T-helper 9 cell (primary cell): ENCODE measurements around the gene NR6A1.

Source experiments
- DNase-seq: peaks from one replicate; pipeline ENCODE4 v3.0.0-alpha.2; 2020

Gene NR6A1

GRCh38 chr9:124558777-124559470 is 212.2 kb downstream of the NR6A1 start:
- no peak for DNase-seq

DNA sequence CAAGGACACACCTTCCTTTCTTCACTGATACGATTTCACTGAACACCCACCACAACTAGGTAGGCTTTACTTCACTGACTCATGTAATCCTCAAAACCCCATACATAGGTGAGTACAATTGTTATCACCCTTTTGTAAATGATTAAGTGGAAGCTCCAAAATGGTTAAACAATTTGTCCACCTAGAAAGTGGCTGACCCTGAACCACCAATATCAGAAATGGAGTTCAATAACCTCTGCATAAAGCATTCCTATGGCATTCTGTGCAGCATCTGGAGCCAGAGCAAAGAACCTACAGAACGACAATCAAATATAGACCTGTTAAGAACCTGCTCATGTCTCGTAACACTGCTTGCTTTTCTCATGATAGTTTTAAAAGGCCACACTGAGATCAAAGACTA is 213.2 kb downstream of the NR6A1 start:
- no peak for DNase-seq

DNA sequence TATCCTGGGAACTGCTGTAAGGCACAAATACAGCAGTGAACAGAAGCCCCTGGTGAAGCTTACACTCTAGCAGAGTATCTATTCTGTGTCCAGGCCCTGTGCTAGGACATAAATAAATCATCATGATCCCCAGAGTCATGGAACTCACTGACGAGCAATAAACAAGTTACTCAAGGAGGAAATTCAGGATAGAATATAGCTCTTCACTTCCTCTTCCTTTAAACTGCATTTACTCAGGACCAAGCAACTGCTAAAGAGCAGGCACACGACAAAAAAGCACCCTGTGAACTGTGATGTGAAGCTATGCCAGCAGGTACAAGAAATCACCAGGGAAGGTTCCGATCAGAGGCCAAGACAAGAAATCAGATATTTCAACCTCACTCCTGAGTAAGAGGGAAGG is 216.1 kb downstream of the NR6A1 start:
- DNase-seq, result no peak

GRCh38 chr9:124553738-124554137 is 217.4 kb downstream of the NR6A1 start:
- DNase-seq, result no peak

- no peak for DNase-seq
These were observed 218.9 kb downstream of the NR6A1 start for GRCh38 chr9:124552273-124552605.

DNA sequence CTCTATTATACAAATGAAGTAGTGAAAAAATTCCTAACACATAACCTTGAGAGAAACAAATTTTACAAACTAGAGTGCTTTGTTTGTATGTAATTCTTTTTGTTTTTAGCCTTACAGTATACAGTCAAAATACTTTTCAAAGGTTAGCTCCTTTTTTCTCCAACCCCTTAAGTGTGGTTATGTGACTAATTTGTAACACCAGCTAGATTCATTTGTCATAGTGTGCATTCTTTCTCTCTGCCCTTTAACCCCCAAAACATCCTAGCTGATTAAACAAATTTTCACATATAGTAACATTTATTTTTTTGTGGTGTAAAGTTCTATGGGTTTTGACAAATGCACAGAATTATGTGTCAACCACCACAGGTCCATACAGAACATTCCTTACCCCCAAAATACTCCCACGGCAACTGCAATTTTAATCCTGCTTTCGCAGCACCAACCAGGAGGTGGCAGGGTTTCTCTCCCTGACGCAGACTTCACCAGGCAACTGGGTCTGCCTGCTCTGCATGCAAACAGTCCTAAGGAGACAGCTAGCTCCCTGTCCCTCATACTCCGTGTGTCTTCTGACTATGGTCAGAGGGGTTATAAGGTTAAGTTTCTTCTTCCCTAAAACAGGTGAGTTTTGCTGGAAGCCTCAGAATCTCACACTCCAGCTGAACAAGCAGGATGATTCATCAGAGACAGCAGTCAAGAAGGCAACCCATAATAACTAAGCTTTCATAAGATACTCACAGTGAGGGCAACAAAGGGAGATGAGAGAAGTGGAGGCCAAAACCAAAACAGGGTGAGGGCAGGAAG is 219.4 kb downstream of the NR6A1 start:
- no peak for DNase-seq

- DNase-seq, result no peak
These were observed 221.0 kb downstream of the NR6A1 start for GRCh38 chr9:124550072-124550471.

DNA sequence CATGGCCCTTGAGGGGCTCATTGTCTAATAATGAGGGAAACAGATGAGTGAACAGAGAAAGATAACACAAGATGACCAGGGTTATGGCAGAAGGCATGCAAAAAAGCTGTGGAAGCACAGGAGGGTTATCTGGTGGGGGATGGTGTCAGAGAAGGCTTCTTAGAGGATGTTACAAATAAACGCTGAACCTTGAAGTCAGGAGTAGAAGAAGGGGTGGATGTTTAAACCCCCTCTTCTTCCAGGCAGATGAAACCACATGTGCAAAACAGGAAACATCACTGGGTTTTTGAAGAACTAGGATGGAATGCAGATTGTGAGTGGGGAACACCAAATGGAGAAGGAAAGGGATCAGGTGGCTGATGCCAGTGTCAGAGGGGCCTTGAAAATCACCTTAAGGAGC is 222.1 kb downstream of the NR6A1 start:
- DNase-seq, result no peak

GRCh38 chr9:124544535-124544934 is 226.6 kb downstream of the NR6A1 start:
- no peak for DNase-seq

GRCh38 chr9:124541824-124542223 is 229.3 kb downstream of the NR6A1 start:
- no peak for DNase-seq

GRCh38 chr9:124537926-124538325 is 233.2 kb downstream of the NR6A1 start:
- DNase-seq, result no peak

DNA sequence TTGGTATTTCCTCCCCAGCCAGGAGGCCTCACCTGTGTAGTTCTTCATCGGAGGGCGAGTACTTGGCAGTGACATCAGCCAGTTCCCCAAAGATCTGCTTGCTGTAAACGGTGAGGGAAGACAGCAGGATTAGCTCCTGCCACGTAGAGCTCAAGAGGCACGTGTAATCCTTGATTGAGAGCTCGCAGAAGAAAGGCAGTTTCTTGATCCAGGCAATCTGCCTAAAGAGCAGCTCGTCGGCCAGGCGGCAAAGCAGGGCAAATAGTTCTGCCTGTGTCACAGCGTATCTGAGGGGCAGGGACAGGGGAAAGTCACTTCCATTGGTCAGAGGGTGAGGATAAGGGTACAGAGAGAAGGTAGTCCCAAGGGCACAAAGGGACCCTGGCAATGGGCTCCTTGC is 235.3 kb downstream of the NR6A1 start:
- DNase-seq, result no peak

GRCh38 chr9:124532897-124533296 is 238.2 kb downstream of the NR6A1 start:
- no peak for DNase-seq

DNA sequence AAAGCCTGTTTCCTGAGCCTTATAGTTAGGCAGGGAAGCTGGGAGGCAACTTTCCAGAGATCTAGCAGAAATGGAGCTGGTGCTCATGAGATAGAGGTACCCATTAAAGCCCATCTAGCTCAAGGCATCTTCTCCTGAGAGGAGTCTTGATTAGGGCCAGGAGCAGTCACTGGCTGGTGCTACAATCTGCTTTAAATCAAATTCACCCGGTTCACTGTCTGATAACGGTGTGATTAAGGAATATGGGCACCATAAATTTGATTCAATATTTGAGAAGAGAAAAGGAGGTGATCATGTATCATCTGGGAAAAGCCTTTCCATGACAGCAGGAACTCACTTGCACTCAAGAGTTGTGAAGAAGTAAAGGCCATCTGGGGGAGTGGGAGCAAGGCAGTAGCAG is 240.0 kb downstream of the NR6A1 start:
- no peak for DNase-seq

- DNase-seq, result no peak
These were observed 240.9 kb downstream of the NR6A1 start for GRCh38 chr9:124530246-124530645.

GRCh38 chr9:124527781-124528180 is 243.3 kb downstream of the NR6A1 start:
- no peak for DNase-seq

DNA sequence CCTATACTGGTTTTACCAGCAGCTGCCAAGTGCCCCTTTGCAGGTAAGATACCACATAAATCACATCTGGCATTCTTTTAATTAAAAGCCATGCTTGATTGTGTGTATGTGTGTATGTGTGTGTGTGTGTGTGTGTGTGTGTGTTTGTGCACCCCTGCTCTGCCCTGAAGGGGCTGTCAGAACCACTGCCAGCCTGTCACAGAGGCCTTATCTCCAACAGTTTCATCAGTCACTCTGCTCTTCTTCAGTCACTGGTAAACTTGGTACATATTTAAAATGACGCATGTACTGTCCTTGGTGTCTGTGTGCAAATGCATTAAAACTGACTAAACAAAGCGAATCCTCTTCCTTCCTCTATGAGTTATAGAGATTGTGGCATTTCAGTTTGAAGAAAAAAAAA is 244.9 kb downstream of the NR6A1 start:
- DNase-seq, result no peak

- no peak for DNase-seq
These were observed 248.7 kb downstream of the NR6A1 start for GRCh38 chr9:124522121-124523098.

DNA sequence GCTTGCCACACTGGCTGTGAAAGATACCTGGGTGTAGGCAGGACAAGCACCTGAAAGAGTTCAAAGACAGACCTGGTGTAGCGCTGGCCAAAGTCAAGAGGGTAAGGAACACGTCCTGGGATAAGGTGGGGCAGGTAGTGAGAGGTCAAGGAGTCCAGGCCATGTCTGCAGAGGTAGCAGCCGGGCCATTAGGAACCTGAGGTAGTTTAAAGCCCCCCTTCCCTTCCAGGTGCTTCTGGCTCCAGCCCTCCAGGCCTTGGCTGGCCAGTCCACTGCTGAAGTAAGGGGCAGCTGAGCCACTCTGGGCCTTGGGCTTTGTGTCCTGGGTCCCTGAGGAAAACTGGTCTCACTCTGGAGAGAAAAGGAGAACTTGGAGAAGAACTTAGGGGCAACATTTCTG is 250.0 kb downstream of the NR6A1 start:
- no peak for DNase-seq

DNA sequence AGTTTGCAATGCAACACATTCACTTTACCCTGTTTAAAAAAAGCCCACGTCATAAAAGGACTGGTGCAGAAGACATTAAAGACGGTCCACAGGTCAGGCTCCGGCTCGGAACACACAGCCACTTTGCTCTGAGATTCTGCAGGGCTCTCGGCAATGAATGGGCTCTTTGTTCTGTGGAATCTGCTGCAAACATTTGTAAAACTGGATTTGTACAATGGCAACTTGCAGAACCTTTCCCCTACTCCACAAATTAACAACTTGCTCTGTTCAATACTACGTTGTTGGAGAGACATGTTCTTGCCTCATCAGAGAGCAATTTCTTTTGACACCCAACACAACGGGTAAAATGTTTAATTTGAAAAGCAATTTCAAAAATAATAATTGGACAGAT is 250.9 kb downstream of the NR6A1 start:
- DNase-seq, result no peak

DNA sequence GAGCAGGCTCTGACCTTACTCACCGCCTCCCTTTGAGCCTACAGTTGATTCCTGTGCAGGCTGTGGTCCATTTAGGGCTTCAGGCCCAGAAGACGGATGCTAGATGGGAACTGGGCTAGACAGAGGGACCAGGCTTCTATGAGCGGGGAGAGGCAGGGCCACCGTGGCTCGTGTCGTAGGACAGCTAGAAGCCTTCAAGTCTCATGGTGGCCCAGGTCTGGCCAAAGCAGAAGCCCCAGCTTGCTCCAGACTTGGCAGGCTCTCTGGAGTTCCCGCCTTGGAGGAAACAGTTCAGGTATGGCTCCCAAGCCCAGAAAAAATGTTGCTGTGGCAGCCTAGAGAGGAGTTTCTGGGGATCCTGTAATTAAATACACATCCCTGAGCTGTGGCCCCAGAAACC is 253.0 kb downstream of the NR6A1 start:
- no peak for DNase-seq

DNA sequence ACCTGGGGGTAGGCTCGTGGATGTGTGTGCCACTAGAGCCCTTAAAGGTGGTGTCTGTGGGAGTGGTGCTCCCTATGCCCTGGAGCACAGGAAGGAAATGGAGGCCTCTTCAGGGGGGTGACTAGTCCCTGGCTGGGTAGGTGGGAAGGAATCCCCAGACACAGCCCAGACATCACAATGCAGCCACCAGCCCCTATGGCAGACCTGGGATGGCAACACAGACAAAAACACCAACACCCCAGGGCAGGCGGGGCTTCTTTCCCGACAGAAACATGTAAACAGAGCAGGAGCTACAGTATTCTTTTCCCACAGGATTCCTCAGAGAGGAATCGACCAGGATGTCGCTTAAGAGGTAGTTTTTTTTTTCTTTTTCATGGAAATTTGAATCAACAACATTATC is 253.5 kb downstream of the NR6A1 start:
- no peak for DNase-seq

- DNase-seq, result no peak
These were observed 256.2 kb downstream of the NR6A1 start for GRCh38 chr9:124514874-124515273.

- DNase-seq, result no peak
These were observed 257.0 kb downstream of the NR6A1 start for GRCh38 chr9:124514125-124514524.
